Mucosa of stomach (tissue), 1 donor: ENCODE measurements around the gene DDX28.

Source experiments
- H3K27me3 ChIP-seq: one replicate; pipeline ENCODE4 v1.7.0; 2013; ENCODE audit warnings: mild to moderate bottlenecking, low read length; ENCODE audit not compliant: control insufficient read depth, insufficient read depth
- H3K36me3 ChIP-seq: one replicate; pipeline ENCODE4 v1.7.0; 2013; ENCODE audit warnings: low read length; ENCODE audit not compliant: control insufficient read depth, insufficient read depth
- H3K4me1 ChIP-seq: one replicate; pipeline ENCODE4 v1.7.0; 2013; ENCODE audit warnings: mild to moderate bottlenecking, low read length; ENCODE audit not compliant: control insufficient read depth, insufficient read depth
- H3K4me3 ChIP-seq: one replicate; pipeline ENCODE4 v1.7.0; 2013; ENCODE audit warnings: low read length
- H3K9ac ChIP-seq: one replicate; pipeline ENCODE4 v1.7.0; 2013; ENCODE audit warnings: mild to moderate bottlenecking, low read length, moderate library complexity
- H3K9me3 ChIP-seq: one replicate; pipeline ENCODE4 v1.7.0; 2013; ENCODE audit warnings: mild to moderate bottlenecking, low read length, moderate library complexity; ENCODE audit not compliant: control insufficient read depth
- donor health status: Pancreatic carcinoma.

The DDX28 gene, protein sequence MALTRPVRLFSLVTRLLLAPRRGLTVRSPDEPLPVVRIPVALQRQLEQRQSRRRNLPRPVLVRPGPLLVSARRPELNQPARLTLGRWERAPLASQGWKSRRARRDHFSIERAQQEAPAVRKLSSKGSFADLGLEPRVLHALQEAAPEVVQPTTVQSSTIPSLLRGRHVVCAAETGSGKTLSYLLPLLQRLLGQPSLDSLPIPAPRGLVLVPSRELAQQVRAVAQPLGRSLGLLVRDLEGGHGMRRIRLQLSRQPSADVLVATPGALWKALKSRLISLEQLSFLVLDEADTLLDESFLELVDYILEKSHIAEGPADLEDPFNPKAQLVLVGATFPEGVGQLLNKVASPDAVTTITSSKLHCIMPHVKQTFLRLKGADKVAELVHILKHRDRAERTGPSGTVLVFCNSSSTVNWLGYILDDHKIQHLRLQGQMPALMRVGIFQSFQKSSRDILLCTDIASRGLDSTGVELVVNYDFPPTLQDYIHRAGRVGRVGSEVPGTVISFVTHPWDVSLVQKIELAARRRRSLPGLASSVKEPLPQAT

DNA sequence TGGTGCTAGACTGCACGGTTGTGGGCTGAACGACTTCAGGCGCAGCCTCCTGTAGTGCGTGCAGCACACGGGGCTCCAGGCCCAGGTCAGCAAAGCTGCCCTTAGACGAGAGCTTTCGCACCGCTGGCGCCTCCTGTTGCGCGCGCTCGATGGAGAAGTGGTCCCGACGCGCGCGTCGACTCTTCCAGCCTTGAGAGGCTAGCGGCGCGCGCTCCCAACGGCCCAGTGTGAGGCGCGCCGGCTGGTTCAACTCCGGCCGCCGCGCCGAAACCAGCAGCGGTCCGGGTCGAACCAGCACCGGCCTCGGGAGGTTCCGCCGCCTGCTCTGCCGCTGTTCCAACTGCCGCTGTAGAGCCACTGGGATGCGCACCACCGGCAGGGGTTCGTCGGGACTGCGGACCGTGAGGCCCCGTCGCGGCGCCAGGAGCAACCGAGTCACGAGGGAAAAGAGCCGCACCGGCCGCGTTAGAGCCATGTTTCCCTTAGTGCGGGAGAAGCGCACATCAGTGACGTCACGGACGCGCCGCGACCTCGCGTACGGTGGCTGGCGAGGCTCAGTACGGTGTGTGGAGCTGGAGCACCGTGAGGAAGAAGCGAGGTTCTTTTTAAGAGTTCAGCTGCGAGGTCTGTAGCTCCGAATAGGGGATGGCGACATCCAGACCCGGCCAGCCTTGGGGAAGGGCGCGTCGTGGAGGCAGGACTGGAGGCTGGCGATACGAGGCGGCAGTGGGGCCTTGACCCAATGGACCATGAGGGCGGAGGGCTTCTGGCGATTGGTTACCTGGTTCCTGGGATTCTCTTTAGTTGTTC is at the start of gene DDX28, which contains the start of gene DUS2:
Gene DDX28, minus strand, starts transcription at position 505 of the 810 bp plus-strand sequence. Its CDS starts 30 bp downstream, at position 475.
Gene DUS2, plus strand, starts transcription at position 557 of the 810 bp plus-strand sequence. CDS start 14,740 bp downstream, outside the sequence.
- Histone ChIP-seq H3K9ac (peak within 1 kb of the TSS; percentile 91), H3K27me3 (no peaks in the 10 kb centered on the region), H3K4me1 (peaks cover 15% of the 10 kb centered on the region), H3K9me3 (no peaks in the 10 kb centered on the region), H3K4me3 (peak within 1 kb of the TSS; percentile 81), H3K36me3 (no peaks in the 10 kb centered on the region)

DNA sequence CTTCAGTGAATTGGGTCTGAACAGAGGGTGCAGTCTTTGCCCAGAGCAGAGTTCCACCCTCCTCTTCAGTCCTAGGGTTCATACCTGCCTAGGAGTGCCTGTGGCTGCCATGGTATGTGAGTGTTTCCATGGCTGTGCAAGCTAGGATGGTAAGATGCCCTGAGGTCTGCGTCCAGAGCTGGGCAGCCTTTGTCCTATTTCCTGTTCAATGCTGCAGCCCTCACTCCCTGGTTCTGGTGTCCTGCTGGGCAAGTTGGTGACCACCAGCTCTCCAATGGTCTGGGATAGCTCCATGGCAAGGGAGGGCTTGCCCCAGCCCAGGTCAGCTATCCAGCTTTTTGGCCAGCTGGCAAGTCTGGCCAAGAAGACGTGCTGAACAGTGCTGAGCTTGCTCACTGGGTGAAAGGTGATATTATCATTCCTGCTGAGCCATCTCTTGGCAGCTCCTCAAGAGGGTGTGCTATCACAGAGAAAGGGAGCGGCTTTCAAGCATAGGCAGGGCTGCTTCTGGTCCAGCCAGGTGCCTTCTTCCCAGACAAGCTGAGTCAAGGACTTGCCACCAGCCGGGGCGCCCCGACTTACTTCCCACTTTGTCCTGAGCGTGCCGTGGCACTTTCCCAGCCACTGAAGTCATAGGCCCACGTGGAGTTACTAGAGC is 49.1 kb upstream of the DDX28 start:
- Histone ChIP-seq H3K4me1 (peaks cover 7% of the 10 kb centered on the region), H3K36me3 (peaks cover 5% of the 10 kb centered on the region), H3K9ac (no peak overlapping the region)

DNA sequence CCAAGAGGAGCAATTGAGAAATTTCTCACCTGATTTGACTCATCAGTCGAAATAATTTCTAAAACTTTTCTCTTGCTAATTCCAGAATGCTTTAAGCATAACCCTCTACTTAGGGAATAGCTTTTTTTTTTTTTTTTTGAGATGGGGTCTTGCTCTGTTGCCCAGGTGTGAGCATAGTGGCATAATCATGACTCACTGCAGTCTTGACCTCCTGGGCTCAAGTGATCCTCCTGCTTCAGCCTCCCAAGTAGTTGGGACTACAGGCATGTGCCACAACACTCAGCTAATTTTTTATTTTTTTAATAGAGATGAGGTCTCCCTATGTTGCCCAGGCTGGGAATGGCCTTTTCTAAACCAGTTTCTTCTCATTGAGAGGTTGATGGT is 48.5 kb upstream of the DDX28 start:
- Histone ChIP-seq H3K27me3 (no peaks in the 10 kb centered on the region), H3K36me3 (peaks cover 5% of the 10 kb centered on the region)

More for the DNA sequence above, 49.1 kb upstream of the DDX28 start:
- Histone ChIP-seq H3K9me3 (no peaks in the 10 kb centered on the region), H3K4me3 (no peak overlapping the region), H3K27me3 (no peaks in the 10 kb centered on the region)

DNA sequence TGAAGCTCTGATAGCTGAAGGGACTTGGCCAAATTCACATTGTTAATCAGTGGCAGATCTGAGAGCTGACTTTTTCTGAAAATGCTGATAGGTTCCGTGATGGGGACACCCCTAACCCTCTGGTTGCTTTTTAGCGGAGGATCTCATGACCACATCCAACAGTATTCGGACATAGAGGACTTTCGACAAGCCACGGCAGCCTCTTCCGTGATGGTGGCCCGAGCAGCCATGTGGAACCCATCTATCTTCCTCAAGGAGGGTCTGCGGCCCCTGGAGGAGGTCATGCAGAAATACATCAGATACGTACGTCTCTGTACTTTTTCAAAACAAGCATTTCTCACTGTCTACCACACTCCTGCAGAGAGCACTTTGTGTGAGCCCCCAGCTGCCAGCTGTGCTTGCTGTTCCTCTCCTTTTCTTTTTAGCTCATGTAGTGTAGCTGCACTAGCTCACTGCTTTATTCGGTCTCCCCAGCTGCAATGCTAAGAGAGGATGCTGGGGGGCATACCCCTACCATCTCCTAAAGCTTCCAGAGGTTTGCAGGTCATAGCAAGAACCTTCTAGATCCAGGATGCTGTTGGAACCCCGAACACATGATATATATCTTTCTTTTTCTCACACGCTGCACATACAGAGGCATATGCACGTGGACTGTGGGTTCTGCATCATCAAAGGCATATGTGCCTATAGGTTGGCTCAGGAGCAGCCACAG is 47.9 kb upstream of the DDX28 start:
- H3K27me3 ChIP-seq: no peaks in the 10 kb centered on the region
- peaks cover 7% of the 10 kb centered on the region for H3K4me1 ChIP-seq
- H3K4me3 ChIP-seq: no peak overlapping the region
- H3K9ac ChIP-seq: no peak overlapping the region
- H3K36me3 ChIP-seq: peaks cover 5% of the 10 kb centered on the region
- H3K9me3 ChIP-seq: no peaks in the 10 kb centered on the region

More for the DNA sequence above, 48.5 kb upstream of the DDX28 start:
- H3K4me3 ChIP-seq: no peak overlapping the region
- peaks cover 7% of the 10 kb centered on the region for H3K4me1 ChIP-seq
- no peaks in the 10 kb centered on the region for H3K9me3 ChIP-seq
- H3K9ac ChIP-seq: no peak overlapping the region

DNA sequence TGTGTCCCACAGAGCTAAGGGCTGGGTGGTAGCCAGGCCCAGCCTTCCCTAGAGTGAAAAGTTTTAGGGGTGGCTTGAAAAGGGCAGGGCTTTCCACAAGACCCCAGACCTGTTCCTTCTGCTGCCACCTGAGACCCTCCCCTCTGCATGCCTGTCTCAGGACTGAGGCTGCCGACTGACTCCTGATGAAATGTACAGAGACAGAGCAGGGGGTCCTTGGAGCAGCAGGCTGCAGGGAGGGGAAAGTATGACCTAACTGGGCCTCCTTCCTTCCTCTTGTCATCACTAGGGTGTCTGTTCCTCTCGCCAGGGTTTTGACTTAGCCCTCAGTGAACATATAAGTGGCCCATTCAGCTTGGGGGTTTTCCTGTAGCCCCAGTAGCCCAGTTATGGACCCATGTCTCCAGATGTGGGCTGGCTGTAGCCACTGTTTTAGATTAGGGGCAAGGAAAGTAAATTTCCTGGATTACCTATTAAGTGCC is 47.3 kb upstream of the DDX28 start:
- Histone ChIP-seq H3K9me3 (no peaks in the 10 kb centered on the region), H3K27me3 (no peaks in the 10 kb centered on the region), H3K4me1 (peaks cover 7% of the 10 kb centered on the region), H3K36me3 (peaks cover 5% of the 10 kb centered on the region), H3K9ac (no peak overlapping the region), H3K4me3 (no peak overlapping the region)

DNA sequence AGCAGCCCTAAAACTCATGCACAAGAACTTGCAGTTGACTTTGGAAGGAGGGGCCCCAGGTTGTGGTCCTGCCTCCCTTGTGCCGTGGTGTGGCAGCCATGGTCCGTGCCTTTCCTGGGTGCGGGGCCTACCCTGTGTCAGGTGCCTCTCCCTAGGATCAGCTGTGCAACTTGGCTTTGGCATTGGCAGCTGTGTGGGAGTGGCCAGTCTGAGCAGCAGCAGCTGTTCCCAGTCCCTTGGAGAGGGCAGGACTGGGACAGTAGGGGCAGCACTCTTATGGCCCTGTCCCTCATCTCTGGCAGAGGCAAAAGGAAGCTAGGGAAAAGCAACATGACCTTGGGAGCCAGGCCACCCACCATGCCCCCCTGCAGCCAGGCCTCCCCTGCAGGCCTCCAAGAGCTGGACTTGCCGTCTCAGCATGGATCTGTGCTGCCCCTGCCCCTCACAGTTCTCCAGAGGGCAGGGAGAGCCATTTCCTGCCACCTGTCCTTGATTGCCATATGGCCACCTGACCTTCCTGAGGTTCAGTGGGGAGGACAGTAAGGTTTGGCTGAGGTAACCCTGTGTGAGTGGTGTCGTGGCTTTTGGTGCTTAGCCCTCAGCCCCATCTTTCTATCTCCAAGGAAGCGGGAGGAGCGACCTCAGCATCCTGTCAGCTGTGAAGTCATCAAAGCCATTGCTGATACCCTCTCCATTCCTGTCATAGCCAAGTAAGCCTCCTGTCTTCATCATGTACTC is 46.6 kb upstream of the DDX28 start:
- Histone ChIP-seq H3K36me3 (peaks cover 5% of the 10 kb centered on the region), H3K4me1 (peaks cover 10% of the 10 kb centered on the region)

DNA sequence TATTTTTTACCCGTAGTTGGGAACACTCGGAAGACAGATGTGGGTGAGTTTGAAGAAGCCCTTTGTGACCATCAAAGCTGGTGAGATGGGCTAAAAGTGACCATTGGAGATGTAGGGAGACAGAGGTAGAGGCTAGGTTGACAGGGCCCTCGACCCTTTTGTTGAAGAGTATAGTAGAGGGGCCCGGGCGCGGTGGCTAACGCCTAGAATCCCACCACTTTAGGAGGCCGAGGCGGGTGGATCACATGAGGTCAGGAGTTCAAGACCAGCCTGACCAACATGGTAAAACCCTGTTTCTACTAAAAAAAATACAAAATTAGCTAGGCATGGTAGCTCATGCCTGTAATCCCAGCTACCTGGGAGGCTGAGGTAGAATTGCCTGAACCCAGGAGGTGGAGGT is 45.9 kb upstream of the DDX28 start:
- no peaks in the 10 kb centered on the region for H3K27me3 ChIP-seq
- H3K36me3 ChIP-seq: peaks cover 5% of the 10 kb centered on the region
- no peak overlapping the region for H3K9ac ChIP-seq
- H3K4me3 ChIP-seq: no peak overlapping the region
- no peaks in the 10 kb centered on the region for H3K9me3 ChIP-seq
- H3K4me1 ChIP-seq: peaks cover 12% of the 10 kb centered on the region

More for the DNA sequence above, 46.6 kb upstream of the DDX28 start:
- H3K4me3 ChIP-seq: no peak overlapping the region
- no peaks in the 10 kb centered on the region for H3K27me3 ChIP-seq
- H3K9me3 ChIP-seq: no peaks in the 10 kb centered on the region
- no peak overlapping the region for H3K9ac ChIP-seq

DNA sequence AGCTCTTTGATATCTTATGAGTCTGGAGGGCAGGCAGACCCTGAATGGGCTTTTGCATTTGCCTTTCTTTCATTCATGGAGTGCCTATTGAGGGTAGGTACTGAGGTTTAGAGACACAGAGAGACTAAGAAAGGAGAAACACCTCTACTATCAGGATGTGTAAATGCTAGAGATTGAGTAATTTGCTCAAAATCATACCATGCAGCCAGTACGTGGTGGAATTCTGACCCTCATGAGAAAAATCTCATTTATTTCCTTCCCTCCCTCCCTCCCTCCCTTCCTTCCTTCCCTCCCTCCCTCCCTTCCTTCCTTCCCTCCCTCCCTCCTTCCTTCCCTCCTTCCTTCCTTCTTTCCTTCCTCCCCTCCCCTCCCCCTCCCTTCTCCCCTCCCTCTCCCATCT is 43.7 kb upstream of the DDX28 start:
- no peak overlapping the region for H3K4me3 ChIP-seq

DNA sequence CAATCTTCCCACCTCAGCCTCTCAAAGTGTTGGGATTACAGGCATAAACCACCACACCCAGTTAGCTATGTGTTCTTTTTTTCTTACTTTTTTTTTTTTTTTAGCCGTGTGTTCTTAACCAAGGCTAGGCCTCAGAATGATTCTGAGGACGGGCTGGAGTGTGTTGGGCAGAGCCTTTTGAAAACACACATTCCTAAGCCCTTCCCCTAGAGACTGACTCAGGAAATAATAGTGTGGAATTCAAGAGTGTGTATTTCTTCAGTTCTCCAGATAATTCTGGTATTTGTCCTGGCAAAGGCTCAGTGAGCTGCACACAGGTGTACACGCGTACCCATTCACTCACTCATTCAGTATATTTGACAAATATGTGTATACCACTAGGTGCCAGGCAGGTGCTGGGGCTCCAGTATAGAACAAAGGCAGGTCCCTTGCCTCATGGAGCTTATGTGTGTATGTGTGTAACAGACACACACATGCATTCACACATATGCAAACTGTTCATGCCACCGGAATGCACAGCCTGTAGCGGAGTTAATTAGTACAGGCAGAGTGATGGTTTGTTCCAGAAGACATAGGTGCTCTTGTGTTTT is 42.8 kb upstream of the DDX28 start:
- Histone ChIP-seq H3K9ac (no peak overlapping the region), H3K4me1 (peaks cover 12% of the 10 kb centered on the region), H3K27me3 (no peaks in the 10 kb centered on the region), H3K4me3 (no peak overlapping the region), H3K9me3 (no peaks in the 10 kb centered on the region), H3K36me3 (peaks cover 5% of the 10 kb centered on the region)

More for the DNA sequence above, 43.7 kb upstream of the DDX28 start:
- H3K9me3 ChIP-seq: no peaks in the 10 kb centered on the region
- no peak overlapping the region for H3K9ac ChIP-seq
- H3K4me1 ChIP-seq: peaks cover 12% of the 10 kb centered on the region
- peaks cover 5% of the 10 kb centered on the region for H3K36me3 ChIP-seq
- H3K27me3 ChIP-seq: no peaks in the 10 kb centered on the region

DNA sequence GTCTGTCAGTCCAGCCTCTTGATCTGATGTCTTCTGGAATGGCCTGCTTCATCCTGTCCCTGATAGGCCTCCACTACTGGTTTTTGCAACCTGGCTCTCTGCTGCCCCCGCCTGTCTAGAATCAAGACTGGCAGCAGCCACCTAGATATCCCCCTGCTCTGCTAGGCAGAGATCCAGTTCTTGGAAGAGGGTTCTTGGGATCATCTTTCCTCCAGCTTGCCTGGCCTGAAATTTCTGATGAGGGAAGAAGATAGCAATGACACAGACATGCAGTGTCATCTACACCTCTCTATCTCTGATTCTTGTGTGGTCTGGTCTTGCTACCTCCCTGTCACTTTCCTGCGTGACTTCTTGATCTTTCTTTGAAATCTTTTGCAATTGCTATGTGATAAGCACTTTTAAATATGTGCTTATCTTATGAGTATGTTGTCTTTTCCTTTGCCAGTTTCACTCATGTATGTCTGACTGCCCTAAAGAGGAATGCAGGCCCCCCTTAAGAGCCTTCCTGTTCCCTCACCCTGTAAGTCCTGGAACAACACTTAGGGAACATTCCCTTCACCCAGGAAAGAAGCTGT is 41.8 kb upstream of the DDX28 start:
- H3K36me3 ChIP-seq: peaks cover 5% of the 10 kb centered on the region
- no peaks in the 10 kb centered on the region for H3K27me3 ChIP-seq
- no peak overlapping the region for H3K4me3 ChIP-seq
- no peaks in the 10 kb centered on the region for H3K9me3 ChIP-seq
- peaks cover 12% of the 10 kb centered on the region for H3K4me1 ChIP-seq
- H3K9ac ChIP-seq: no peak overlapping the region
